GM15510 (cell line): ENCODE measurements around the gene KIAA1958.

Experiments used
- POLR2A ChIP-seq: IDR thresholded peaks from 3 replicates; pipeline ENCODE4 v1.6.1; 2011; ENCODE audit warnings: borderline replicate concordance; ENCODE audit not compliant: insufficient read length; ENCODE audit errors: extremely low read depth

KIAA1958 gene

DNA sequence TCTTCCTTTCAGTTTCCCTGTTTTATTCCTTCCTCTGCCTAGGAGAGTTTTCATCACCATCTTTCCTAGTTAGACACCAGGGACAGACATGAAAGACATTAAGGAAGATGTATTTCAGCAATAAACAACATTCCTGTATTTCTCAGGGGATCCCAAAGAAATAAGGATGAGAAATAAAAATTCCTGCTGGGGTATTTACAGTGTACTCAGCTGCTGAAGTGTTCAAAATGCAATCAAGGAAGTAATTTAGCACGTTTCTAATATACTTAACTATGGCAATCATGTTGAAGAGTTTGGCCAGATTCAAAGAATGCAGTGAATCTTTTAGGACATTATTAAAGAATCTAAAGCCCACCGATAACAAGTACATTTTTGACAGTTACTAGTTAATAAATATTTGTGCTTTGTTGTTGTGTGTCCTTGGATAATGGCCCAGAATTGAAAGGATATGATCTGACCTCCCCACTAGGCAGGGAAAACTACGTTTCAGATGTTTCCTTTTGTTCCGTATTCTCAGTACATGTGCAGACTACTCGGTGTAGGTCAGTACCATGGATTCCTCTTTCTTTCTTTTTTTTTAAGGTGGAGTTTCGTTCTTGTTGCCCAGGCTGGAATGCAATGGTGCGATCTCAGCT is 184.5 kb downstream of the KIAA1958 start:
- no peak for TF ChIP-seq POLR2A

DNA sequence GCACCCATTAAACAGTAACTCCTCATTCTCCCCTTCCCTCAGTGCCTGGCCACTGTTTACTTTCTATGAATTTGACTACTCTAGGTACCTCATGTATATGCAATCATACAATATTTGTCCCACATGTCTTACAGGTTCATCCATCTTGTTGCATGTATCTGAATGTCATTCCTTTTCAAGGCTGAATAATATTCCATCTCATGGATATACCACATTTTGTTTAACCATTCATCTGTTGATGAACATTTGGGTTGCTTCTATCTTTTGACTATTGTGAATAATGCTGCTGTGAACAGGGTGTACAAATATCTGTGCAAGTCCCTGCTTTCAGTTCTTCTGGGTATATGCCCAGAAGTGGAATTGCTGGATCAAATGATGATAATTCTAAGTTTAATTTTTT is 190.4 kb downstream of the KIAA1958 start:
- TF ChIP-seq POLR2A = no peak

DNA sequence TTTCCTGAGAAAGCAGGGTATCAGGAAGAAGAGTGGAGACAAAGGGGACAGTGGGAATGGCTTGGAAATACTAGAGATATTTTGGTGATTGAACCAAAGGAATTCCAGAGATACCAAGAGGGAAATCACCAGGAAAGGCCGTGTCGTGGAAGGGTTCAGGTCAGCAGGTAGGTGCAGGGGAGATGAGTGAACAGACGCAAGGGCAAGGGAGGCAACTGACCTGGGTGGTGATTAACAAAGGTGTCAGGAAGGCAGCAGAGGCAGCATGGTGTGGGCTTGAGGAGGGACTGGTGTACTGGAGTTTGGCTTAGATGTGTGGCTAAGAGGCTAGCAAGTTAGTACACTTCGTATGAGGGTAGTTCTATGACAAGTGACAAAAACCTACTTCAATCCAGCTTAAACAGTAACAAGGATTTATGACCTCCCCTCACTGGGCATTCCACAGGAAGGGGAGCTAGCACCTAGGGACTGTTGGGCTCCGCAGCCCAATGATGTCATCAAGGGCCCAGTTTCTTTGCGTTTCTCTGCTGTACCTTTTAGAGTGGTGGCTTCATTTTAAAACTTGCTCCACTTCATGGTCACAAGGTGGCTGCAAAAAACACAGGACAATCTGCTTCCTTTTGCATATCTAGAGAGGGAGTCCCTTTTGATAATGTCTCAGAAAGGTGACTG is 194.2 kb downstream of the KIAA1958 start:
- no peak for TF ChIP-seq POLR2A

DNA sequence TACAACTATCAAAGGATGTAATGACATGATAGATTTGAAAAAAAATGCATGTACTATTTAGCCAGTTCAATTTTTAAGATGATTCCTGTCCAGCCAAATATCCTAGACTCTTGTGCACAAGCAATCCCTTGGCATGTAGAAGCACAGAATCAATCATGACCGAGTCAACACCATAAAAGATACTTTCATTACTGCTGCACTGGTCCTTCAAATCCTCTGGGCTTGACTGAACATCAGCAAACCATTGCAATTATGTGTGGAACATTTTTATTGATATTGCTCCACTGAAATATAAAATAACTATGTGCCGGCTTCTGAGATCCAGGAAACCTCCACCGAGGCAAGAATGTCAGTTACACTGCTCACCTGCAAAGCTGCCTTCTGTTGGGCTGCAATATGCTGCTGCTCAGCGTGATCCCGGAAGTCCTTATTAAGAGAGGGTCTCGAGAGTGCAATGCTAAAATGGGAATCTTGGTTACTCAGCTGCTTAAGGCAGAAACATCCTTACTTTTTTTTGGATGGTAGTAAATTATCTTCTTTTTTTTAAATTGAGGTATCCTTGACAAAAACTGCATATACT is 202.6 kb downstream of the KIAA1958 start:
- TF ChIP-seq POLR2A = no peak

DNA sequence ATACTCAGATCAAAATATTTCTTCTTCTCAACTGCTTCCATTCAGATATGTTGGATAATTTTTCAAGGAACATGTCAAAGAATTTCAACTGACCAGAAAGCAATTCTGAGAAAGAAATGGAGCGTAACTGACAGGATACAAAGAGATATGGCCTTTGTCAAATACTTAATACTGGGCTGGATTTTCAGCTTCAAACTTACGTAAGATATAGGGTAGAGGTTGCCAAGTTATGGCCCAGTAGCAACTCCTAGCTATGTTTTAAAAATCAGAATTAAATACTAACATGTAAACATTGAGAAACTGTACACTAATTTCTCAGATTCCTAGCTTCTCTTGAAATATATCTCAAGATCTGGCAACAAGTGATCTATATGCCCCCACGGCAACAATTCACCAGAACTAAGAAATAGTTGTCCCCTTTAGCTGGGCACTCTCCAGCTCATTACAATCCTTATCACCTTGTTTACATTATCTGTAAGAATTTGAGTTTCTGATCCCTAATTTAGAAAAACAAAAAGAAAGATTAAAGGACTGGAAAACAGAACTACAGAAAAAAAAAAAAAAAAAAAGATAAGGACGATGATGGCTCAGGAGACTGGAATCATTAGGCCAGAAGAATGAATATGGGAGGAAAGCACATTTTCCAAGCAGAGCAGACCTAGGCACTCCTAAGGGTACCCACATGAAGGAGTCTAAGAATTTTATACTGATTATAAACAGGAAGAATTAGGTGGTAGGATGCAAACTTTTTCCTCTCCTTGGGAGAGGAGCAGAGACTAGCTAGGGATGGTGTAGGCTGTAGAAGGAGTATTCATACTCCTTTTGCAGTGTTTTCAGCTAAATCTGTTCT is 208.3 kb downstream of the KIAA1958 start:
- no peak for TF ChIP-seq POLR2A

DNA sequence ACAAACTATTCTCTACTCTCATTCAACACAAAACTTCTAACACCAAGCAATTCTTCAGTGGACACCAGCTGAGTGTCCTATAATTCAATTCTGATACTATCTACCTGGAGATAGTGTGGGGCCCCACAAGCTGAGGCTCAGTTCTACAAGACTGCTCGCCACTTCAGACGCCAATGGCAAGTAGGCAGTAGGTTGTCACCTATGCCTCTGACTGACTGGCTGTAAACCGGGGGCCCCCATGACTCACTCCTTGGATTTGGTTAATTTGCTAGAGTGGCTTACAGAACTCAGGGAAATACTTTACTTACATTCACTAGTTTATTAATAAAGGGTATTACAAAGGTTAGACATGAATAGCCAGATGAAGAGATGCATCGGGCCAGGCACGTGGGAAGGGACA is 209.8 kb downstream of the KIAA1958 start:
- no peak for TF ChIP-seq POLR2A

DNA sequence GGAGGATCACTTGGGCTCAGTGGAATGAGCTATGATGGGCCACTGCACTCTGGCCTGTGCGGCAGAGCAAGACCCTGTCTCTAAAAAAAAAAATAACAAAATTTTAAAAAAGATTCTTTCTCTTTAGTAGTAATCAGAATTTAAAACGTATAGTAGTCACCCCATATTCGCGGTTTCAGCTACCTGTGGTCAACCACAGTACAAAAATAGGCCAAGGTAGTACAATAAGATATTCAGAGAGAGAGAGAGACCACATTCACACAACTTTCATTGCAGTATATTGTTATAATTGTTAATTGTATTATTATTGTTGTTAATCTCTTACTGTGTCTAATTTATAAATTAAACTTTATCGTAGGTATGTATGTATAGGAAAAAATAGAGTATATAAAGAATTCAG is 212.6 kb downstream of the KIAA1958 start:
- no peak for TF ChIP-seq POLR2A

DNA sequence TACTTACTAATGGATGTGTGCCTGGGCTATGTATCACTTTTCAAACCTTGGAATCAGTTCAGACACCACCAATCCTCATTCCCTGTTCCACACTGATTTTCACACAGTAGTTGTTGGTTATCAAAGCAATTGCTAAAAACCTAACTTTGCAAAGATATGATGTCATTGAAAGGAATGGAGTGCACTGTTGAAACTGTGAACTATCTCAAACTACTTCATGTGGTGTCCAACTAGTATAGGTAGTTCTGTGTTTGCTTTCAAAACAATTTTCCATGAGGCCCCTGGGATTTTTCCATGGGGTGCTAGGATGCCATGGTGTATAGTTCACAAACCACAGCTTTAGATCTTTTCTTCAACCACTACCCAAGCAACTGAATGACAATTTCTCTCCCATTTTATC is 213.5 kb downstream of the KIAA1958 start:
- TF ChIP-seq POLR2A = no peak

DNA sequence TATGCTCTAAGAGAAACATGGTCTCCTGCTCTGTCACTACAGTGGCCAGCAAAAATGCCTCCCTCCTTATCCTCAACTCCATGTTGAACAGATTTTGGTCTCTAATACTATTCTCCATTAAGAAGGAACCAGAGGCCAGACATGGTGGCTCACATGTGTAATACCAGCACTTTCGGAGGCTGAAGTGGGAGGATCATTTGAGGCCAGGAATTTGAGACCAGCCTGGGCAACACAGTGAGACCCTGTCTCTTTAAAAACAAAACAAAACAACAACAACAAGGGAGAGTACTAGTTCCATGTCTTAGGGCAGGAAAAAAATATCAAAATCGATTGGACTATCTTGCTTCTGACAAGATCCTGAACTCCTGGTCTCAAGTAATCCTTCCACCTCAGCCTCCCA is 216.7 kb downstream of the KIAA1958 start:
- TF ChIP-seq POLR2A = no peak

DNA sequence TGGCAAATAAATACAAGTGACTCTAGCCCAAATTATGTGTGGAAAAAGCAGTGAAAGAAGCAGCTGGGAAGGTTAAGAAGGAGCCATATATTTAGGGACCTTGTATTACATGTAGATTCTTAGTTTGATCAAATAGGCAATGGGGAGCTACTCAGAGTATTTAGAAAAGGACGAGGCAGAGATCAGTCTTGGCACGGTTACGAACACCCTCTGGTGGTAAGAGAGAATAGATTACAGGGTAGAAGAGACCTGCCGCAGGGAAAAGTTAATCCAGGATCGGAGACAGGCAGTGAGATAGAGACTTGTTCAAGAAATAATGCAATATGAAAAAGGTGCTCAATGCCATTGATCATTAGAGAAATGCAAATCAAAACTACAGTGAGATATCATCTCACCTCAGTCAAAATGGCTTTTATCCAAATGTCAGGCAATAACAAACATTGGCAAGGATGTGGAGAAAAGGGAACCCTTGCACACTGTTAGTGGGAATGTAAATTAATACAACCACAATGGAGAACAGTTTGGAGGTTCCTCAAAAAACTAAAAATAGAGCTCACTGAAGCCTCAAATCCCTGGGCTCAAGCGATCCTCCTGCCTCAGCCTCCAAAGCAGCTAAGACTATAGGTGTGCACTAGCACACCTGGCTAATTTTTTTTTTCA is 219.3 kb downstream of the KIAA1958 start:
- TF ChIP-seq POLR2A = no peak

DNA sequence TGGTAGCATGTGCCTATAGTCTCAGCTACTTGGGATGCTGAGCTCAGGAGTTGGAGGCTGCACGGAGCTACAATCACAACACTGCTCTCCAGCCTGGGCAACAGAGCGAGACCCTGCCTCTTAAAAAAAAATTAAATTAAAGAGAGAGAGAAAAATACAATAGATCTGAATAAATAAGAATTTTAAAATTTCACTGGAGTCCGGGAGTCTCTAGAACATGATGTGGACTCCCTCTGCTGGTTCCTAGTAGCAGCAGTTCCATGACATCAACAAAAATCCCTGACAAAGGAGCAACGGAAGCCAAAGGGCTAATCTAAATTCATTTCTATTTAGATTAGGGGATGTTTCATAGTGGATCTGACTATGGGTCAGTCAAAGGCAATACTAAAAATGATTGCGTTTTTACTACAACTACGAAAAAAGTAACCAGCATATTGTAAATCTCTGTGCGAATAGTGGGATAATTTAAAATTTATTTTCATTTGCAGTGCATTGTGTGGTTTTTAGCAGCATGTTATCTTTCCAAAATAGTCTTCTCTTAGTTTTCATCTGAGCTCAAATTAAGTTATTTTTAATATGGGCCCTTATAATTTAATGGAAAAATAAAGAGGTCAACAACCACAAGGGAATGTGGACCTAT is 224.5 kb downstream of the KIAA1958 start:
- TF ChIP-seq POLR2A = no peak

DNA sequence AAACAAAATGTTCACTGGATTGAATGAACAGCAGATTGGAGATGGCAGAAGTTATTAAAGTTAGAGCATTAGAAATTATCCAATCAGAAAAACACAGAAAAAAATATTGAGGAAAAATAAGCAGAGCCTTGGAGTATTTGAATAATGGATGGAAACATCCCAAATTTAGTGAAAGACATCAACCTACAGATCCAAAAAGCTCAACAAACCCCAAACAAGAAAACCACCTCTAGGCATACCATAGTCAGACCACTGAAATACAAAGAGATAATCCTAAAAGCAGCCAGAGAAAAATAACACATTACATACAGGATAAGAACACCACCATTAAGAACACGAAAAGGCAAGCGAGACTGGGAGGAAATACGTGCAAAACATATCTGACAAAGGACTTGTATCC is 226.1 kb downstream of the KIAA1958 start:
- no peak for TF ChIP-seq POLR2A

DNA sequence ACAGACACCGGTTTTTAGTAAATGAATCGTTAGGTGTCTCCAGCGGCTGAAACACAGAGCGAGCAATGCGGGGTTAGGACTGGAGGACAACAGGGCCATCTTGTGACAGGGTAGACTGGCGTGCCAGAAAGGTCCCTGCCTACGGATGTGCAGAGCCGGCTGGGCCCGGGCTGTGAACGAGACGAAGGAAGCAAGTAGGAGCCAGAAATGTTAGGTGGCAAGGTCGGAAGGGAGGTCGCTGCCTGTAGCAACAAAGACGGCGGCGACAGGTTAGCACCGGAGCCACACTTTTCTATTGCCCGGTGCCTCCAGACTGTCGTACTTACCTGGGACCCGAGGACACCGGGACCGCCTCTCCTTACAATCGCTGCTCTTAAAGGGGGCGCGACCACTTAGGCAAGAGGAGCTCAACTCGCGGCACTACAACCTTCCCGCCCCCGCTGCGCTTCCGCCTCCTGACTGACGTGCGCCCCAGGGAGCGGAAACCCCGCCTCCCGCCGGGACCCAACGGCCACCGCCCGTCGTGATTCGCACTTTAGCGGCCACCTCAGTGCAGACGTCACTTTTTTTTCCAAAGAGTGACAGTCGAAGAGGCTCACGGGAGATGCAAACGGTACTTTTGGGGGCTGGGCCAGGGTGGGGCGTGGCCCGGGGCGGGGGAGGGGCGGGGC is 231.2 kb downstream of the KIAA1958 start, which contains the start of gene INIP:
Gene INIP, minus strand, starts transcription at position 457 of the 671 bp plus-strand sequence. CDS start 1,632 bp downstream, outside the sequence.
- TF ChIP-seq POLR2A = peak; percentile 76
